ENCODE measurements around the gene THRB. TPM values are rescaled to one million over a fixed set of nuclear protein-coding genes. Genes with fewer than 3 reads are reported as not detected.
A peak's percentile ranks its signal among the peaks of the same experiment; 100 is the strongest.

THRB gene
- total RNA-seq, 1 experiment from 2014 or later, result 2.8 TPM

DNA sequence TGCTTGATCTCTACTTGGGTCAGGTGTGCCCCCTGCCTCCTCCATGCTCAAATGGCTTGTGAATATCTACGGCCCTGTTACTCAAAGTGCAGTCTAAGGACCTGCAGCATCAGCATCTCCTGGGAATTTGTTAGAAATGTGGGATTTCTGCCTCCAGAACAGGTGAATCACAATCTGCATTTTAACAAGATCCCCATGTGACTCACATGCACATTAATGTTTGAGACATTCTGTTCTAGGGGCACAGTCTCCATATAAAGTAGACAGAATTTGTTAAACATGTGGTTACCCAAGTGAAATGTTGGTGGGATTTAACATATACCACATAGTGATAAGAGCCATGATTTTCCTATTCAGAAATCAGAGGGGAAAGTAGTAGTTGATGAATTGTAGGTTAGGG lies 293.3 kb downstream of the THRB start:
- no peak for DNase-seq (ENCODE audit: low read depth)
- in situ Hi-C loops (cut with HindIII; ENCODE audit: low pct_unique_long_range_greater_than_20kb, low sequenced_read_pairs), result no loop called here

DNA sequence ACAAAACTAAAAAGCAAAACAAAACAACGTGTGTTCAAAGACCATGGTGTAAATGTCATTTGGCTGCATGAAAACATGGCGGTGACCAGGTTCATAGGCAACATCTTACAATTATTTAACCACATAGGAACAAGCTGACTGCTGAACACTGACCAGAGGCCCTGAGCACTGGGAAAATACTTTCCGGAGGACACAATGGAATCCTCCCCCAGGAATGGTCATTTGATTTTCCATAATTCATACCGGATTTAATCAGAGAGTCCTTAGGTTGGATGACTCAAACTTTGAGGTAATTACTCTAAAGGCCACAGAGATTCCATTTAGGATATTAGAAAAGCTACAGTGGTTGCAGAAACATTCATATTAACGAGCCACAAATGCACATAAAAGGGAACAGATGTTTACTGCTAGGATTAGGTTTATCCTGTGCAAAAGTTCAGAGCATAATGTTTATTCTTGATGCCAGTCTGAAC lies 294.8 kb downstream of the THRB start:
- DNase-seq (ENCODE audit: low read depth), result no peak
- in situ Hi-C loops (cut with HindIII; ENCODE audit: low pct_unique_long_range_greater_than_20kb, low sequenced_read_pairs), result no loop called here

DNA sequence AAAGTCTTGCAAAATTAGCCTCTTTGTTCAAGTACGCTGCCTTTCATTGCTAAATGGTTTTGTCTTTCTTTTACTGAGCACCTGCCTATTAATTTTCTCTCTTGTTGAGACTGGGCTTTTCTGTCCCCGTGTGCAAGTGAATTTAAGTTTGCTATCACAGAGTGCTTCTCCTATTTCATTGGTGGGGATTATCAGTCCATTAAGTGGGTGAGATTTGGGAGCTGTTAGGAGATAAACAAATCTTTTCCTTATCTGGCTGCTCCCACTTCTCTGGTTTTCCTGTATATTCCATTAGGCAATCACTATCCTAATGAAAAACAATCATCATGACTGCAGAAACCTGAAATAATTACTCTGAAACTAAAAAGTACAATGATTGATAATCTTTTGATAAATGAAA lies 295.4 kb downstream of the THRB start:
- DNase-seq (ENCODE audit: low read depth), result no peak

DNA sequence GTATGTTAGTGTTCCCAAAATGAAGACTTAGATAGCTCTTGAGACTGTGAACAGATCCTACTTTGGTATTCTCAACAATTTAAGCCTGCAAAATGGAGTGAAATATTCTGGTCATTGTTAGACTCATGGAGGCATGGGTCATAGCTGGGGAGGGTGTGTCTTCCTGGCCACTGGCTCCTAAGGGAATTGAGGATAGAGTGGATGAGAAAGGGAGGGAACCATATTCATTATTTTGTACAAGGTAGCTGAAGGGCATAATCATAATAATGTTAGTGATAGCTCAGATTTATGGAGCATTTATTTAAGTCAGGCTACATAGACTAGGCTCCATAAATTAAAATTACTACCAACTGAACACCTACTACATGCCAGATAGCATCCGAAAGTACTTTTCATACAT lies 295.9 kb downstream of the THRB start:
- no peak for DNase-seq (ENCODE audit: low read depth)
- in situ Hi-C loops (cut with HindIII; ENCODE audit: low pct_unique_long_range_greater_than_20kb, low sequenced_read_pairs), result no loop called here

More for the DNA sequence above, 295.4 kb downstream of the THRB start:
- in situ Hi-C loops (cut with HindIII; ENCODE audit: low pct_unique_long_range_greater_than_20kb, low sequenced_read_pairs), result no loop called here

DNA sequence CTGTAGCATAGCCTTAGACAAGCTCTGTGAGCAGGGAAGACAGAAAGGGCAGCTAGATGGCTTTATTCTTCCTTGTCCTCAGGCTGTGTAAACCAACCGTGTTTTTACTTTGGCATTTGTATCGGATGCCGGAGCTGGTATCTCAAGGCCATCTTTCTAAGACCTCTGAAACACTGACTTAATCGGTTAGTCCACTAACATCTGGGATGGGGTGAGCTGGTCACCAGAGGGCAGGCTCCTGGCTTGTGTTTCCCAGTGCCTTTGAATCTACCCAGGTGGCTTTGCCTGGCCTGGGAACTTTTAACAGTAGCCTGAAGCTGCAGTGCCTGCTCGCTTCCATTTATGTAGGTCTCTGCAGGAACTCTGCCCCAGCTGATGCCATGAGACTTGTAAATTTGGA lies 296.8 kb downstream of the THRB start:
- in situ Hi-C loops (cut with HindIII; ENCODE audit: low pct_unique_long_range_greater_than_20kb, low sequenced_read_pairs), result no loop called here
- DNase-seq (ENCODE audit: low read depth), result no peak

DNA sequence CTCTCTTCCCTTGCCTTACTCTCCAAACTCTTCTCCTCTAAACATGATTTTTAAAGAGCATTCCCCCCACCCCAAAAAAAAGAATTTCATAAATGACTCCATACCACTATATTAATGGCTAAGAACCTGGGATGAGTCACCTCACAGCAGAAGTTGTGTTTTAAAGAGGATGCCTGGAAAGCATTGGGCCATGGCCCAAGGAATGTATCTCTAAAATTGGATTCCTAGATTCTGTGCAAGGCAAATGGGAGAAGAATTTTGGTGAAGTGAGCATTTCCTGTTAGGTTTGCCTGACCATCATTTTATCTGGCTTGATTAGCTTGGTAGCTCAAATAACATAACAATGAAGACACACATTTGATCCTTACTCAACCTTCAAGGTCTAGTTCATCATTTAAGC lies 298.1 kb downstream of the THRB start:
- DNase-seq (ENCODE audit: low read depth), result peak; percentile 37
- in situ Hi-C loops (cut with HindIII; ENCODE audit: low pct_unique_long_range_greater_than_20kb, low sequenced_read_pairs), result no loop called here

DNA sequence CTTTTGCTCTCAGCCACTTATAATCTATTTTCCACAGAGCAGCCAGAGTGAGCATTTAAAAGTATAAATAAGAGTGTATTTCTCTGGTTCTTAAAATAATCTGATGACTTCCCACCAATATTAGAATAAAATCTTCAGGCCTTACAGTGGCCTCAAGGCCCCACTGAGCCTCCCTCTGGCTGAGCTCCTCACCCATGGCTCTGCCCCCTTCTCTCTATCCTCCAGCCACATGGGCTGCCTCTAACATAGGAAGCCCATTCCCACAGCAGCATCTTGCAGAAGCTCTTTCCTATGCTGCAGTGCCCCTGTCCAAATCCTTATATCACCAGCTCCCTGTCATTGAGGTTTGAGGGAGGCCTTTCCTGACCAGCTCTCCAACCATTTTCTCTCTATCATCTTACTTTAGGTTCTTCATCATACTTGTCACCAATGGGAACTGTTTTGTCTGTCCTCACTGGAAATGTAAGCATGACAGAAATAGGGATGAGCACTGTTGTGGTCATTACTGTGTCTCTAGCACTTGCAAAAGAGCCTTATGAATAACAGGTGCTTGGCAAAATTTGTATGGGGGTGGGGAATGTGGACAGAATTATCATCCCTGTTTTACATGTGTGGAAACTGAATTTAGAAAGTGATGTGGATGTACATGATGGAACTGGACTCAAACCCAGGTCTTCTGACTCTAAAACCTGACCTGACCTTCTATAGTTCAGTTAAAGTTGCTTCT lies 299.0 kb downstream of the THRB start:
- no peak for DNase-seq (ENCODE audit: low read depth)
- in situ Hi-C loops (cut with HindIII; ENCODE audit: low pct_unique_long_range_greater_than_20kb, low sequenced_read_pairs), result no loop called here

DNA sequence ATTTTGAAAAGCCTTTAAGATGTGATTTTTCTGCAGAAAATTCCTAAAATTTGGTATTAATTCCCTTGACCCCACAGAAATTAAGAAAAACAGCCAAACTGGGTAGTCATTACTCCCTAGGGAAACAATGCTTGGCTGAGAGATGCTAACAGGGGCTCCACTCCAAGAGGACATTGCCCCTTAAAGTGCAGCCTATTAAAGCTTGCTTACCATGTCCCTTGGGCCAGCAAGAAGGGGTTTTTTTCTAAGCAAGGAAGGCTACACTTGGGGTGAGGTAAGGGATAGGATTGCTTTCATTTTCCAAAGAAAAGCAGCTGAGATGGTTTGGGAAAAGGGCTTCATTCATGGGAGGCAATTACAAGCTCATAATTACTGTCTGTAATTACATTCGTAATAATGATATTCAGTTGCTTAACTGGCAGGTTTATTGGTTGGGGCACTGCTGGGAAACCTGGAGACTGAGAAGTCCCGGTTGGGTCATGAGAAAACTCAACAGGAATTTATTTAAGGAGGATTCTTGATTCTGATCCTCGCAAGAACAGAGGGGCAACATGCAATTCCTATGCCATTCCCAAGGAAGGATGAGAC lies 302.1 kb downstream of the THRB start:
- no peak for DNase-seq (ENCODE audit: low read depth)
- in situ Hi-C loops (cut with HindIII; ENCODE audit: low pct_unique_long_range_greater_than_20kb, low sequenced_read_pairs), result no loop called here

DNA sequence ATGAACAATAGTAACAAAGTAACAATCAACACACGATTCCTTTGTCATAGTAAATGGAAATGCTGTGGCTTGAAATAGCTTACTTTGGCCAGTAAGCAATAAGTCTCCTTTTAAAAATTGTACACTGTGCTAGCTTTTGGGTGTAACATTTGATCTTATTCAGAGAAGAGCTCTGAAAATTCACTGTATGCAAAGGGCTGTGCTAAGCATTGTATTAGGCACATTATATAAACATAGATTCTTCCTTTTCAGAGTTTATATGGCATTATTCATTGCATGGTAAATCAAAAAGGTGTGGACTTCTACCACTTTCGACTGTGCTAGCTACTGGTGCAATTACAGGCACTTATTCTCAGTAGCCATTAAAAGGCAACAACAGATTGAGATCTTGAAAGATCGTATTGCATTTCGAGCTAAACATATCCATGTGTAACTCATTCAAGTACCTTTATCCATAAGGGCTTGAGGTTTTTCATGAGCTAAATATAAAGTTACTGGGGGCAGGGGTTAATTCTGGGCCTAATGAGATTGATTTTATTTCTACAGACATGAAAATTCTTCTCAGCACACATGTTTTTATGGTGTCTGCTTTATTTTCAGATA lies 302.7 kb downstream of the THRB start:
- DNase-seq (ENCODE audit: low read depth), result no peak
- in situ Hi-C loops (cut with HindIII; ENCODE audit: low pct_unique_long_range_greater_than_20kb, low sequenced_read_pairs), result no loop called here

DNA sequence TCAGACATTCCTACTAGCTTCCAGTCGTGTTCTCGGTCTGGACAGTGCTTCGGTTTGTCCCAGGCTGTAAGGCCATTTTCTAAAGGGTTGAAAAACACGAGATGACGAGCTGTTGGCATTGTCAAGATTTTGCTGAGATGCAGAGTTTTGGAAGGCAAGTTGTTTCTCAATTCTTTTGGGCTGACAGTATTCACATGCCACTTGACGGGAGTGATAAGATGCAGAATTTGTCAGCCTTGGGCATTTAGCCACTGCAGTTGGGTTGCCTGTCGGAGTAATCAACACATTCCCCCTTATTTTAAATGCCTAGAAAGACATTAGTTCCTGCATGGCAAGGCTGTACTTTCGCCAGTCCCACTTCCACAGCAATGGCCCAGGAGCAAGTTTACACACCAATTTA lies 304.4 kb downstream of the THRB start:
- DNase-seq (ENCODE audit: low read depth), result no peak
- in situ Hi-C loops (cut with HindIII; ENCODE audit: low pct_unique_long_range_greater_than_20kb, low sequenced_read_pairs), result no loop called here

DNA sequence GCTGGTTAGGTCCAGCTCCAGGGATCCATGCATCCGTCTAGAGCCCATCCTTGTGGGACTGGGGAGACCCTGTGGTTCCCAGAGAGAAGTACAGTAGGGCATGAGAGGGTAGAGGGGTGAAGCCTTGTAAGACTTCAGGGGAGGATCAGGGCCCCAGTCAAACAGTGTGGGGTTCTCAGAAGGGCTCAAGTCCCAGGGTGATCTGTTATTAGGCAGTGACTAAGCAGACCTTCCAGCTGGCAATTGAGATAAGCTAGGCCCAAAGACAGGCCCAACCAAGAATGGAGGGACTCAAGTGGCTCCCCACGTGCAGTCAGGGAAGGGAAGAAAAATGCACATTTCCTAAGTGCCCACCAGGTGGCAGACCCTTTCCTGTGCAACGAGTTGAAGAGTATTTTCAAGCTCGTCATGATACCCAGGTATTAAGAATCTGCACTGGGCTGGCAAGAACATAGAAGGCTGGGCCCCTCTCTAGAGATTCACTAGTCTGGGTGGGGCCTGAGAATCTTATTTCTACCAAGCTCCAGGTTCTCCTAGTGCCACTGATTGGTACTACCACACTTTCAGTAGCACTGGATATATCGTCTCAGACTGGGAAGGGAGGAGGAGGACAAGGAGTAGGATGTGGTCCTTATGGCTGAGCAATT lies 308.8 kb downstream of the THRB start:
- in situ Hi-C loops (cut with HindIII; ENCODE audit: low pct_unique_long_range_greater_than_20kb, low sequenced_read_pairs), result no loop called here
- peak; percentile 36 for DNase-seq (ENCODE audit: low read depth)

DNA sequence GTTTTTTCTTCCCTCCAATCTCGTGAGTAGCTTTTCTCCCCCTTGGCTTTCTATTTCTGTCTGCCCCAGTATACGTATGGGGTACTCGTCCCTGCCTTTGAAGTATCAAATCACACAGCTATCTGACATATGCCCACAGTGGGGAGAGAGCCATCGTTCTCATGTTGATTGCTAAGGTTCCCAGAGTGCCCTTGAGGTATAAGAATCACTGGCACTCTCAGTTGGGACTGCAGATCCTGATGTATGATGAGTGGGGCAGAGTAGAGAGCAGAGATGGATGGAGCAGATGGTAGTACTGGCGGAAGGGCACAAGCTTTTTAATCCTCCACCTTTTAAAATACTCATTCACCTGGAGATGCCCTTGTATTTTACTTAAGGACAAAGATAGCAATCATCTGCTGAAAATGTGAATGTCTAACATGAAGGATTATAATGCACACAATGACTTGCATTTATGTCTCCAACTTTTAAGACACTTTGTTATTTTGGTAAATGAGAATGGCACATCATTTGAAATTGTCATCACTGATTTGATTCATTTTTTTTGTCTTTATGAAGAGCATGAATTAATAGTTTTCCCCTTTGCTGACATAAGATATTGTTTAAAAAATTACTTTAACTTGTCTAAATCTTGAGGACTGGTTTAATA lies 310.0 kb downstream of the THRB start:
- in situ Hi-C loops (cut with HindIII; ENCODE audit: low pct_unique_long_range_greater_than_20kb, low sequenced_read_pairs), result no loop called here

DNA sequence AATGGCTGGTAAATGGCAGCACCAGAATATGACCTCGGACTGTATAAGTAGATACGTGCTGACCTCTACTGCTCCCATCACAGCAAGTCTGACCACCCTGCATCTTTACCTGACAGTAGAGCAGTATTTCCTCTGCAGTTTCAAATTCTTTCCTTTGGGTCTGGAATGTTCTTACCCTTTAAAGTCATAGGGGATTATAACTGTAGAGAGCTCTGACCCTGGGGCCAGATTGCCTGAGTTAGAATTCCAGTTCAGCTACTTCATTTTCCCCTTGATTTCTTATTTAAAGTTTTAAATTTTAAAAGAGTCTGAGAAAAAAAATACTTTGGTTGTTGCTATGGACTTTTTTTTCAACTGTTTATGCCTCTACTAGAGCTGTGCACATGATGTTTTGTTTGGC lies 311.9 kb downstream of the THRB start:
- no peak for DNase-seq (ENCODE audit: low read depth)
- in situ Hi-C loops (cut with HindIII; ENCODE audit: low pct_unique_long_range_greater_than_20kb, low sequenced_read_pairs), result no loop called here

More for the DNA sequence above, 310.0 kb downstream of the THRB start:
- DNase-seq (ENCODE audit: low read depth), result no peak

DNA sequence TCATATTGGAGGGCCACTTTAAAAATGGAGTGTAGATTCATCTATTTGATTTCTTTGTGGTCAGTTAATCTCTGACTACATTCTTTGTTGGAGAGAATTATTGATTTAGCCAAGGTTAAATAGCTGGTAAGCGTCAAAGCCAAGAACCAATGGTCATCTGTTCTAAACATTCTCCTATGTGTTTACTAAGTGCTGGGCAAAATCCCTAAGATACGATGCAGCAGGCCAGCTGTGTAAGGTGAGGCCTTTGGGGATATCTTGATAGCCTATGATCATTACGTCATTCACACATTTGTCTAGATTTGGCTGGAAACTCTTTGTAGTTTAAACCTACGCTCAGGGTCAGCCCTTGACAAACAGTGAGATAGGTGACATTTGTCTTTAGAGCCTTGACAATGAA lies 313.4 kb downstream of the THRB start:
- in situ Hi-C loops (cut with HindIII; ENCODE audit: low pct_unique_long_range_greater_than_20kb, low sequenced_read_pairs), result no loop called here
- DNase-seq (ENCODE audit: low read depth), result no peak

DNA sequence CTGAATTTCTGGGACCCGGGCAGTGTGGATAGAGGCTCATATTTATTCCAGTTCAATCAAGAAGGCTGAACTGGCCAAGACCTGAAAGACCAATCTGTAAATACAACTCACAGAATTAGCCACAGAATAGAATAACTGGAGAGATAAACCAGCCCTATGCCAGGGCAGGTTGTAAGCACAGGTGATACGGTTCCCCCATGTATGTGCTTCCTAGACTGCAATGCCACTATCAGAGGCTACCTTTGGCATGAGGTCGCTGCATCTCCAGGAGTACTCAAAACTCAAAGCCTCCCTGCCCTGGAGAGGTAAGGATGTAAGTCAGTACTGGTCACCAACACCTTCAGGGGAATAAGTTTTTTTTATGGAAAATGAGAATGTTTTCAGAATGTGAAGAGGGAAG lies 314.0 kb downstream of the THRB start:
- in situ Hi-C loops (cut with HindIII; ENCODE audit: low pct_unique_long_range_greater_than_20kb, low sequenced_read_pairs), result no loop called here
- no peak for DNase-seq (ENCODE audit: low read depth)

DNA sequence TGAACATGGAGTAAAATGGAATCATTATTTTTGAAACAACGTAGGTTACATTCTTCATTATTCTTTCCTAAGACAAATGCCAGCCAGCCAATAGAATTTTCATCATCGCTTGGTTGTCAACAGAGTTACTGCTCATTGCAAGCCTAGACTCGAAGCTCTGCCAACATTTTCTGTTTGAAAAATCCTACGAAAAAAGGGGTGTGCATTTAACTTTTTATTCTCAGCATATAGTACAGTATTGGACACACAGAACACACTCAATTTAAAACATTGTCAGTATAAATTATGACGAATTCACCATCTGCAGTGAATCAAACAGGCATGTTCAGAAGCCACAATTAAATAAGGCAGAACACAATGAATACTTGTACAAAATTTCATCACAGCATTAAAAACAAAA lies 317.4 kb downstream of the THRB start:
- DNase-seq (ENCODE audit: low read depth), result no peak
- in situ Hi-C loops (cut with HindIII; ENCODE audit: low pct_unique_long_range_greater_than_20kb, low sequenced_read_pairs), result no loop called here

DNA sequence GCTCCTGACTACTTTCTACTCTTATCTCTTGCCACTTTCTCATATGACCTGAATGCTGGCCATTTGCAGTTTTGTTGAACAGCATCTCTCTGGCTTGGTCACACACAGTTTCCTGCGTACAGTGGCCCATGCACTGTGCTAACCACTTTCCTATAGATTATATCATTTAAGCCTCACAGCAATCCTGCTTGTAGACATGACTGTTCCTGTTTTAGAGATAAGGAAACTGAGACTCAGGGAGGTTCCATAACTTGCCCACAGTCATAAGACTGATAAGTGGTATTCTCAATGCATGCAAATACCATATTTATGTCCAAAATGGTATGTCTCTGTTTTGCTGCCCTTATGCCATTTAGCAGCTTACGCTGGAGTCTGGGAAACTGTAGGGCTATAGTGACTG lies 320.0 kb downstream of the THRB start:
- in situ Hi-C loops (cut with HindIII; ENCODE audit: low pct_unique_long_range_greater_than_20kb, low sequenced_read_pairs), result no loop called here
- no peak for DNase-seq (ENCODE audit: low read depth)

DNA sequence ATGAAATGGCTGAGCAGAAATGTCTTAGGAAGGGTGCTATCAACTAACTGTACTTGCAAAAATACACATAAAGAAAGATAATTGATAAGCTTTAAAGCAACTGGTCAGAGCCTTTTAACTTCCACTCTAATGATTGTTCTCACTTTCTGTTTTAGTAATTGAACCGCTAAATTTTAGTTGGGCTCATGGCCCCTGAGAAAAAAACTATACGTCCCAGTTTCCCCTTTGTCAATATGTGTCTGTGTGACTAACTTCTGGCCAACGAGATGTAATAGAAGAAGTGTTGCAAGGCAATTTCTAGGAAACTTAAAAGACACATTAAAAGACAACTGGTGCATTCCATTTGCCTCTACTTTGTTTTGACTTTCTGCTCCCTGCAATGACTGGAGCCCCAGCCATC lies 325.7 kb downstream of the THRB start:
- no peak for DNase-seq (ENCODE audit: low read depth)
- in situ Hi-C loops (cut with HindIII; ENCODE audit: low pct_unique_long_range_greater_than_20kb, low sequenced_read_pairs), result no loop called here

DNA sequence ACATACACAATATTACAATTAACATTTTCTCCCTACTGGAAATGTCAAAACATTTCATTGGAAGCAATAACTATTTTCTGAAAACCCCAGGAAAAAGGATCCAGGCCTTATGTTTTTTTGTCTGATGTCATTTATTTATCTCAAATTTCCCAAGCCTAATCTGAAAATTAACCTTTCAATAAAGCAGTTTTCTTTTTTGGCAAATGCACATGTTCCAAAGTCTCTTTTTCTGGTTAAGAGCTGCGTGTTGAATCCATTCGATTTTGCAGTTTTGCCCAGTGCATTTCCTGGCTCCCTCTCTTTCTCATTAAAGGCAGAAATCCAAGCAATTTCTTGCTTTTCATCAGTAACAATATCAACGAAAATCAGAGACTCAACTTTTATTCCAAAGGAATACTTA lies 327.2 kb downstream of the THRB start:
- in situ Hi-C loops (cut with HindIII; ENCODE audit: low pct_unique_long_range_greater_than_20kb, low sequenced_read_pairs), result no loop called here
- no peak for DNase-seq (ENCODE audit: low read depth)
